Astrocyte of the spinal cord (primary cell): ENCODE measurements around the gene LPO.

Source experiments
- DNase-seq: peaks from one replicate; pipeline ENCODE4 v3.0.0; 2011; ENCODE audit warnings: low read depth, low spot score
- H3K4me3 ChIP-seq: 2 replicates; pipeline ENCODE4 v1.5.1; 2011; ENCODE audit warnings: low read depth, mild to moderate bottlenecking, low read length, moderate library complexity
- in situ Hi-C: cut with HindIII; loops from 2 replicates; pipeline ENCODE4 v1.10.0; 2017; ENCODE audit warnings: low sequenced_read_pairs
- TF ChIP-seq, protein P1 (sequence below): IDR thresholded peaks from 2 replicates; pipeline ENCODE4 v1.5.1; 2012; ENCODE audit warnings: low read depth, mild to moderate bottlenecking, low read length, inconsistent platforms

The LPO gene

GRCh38 chr17:58227733-58228132 is 10.7 kb upstream of the LPO start:
- in situ Hi-C loops, result no loop called here
- TF ChIP-seq, protein P1, sequence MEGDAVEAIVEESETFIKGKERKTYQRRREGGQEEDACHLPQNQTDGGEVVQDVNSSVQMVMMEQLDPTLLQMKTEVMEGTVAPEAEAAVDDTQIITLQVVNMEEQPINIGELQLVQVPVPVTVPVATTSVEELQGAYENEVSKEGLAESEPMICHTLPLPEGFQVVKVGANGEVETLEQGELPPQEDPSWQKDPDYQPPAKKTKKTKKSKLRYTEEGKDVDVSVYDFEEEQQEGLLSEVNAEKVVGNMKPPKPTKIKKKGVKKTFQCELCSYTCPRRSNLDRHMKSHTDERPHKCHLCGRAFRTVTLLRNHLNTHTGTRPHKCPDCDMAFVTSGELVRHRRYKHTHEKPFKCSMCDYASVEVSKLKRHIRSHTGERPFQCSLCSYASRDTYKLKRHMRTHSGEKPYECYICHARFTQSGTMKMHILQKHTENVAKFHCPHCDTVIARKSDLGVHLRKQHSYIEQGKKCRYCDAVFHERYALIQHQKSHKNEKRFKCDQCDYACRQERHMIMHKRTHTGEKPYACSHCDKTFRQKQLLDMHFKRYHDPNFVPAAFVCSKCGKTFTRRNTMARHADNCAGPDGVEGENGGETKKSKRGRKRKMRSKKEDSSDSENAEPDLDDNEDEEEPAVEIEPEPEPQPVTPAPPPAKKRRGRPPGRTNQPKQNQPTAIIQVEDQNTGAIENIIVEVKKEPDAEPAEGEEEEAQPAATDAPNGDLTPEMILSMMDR, result no peak

GRCh38 chr17:58228679-58229078 is 9.7 kb upstream of the LPO start:
- TF ChIP-seq, protein P1, result no peak
- no peak overlapping the region for H3K4me3 ChIP-seq
- DNase-seq, result no peak
- in situ Hi-C loops, result no loop called here

More at GRCh38 chr17:58227733-58228132, 10.7 kb upstream of the LPO start:
- H3K4me3 ChIP-seq, result no peak overlapping the region
- DNase-seq, result no peak

GRCh38 chr17:58229384-58229783 is 9.0 kb upstream of the LPO start:
- H3K4me3 ChIP-seq, result no peak overlapping the region
- TF ChIP-seq, protein P1, result no peak
- in situ Hi-C loops, result no loop called here
- DNase-seq, result no peak

DNA sequence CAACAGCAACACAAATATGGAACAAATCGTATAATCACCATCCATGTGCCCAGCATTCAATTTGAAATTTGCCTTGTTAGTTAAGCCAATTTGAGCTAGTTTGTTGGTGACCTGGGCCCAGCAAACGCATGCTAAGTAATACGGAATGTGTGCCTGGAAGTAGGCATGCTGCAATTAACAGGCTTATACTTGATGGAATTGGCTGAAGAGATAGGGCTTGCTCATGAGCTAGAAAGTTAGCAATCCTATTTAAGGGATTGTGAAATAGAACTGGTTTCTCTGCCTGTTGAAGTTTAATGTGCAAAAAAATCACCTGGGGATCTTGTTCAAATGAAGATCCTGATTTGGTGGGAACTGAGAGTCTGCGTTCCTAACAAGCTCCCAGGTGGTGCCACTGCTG is 8.5 kb upstream of the LPO start:
- TF ChIP-seq, protein P1, result no peak
- no peak for DNase-seq
- no peak overlapping the region for H3K4me3 ChIP-seq
- in situ Hi-C loops, result no loop called here

DNA sequence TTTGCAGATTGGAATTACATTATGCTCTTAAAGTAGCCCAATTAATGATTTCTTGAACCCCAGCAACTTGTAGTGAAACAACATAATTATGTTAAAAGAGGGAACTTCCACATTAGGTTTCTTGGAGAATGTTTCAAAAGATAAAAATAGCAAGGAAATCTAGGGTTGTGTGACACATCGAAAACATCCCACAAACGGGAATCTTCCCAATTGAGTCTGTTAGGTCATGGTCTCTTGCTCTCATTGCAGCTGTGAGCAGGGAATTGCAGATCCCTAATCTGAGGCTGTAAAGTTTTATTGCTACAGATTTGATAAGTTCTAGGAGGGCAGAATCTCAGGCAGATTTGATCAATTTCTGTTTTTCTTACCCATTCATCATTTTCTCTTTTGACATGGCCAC is 6.7 kb upstream of the LPO start:
- no peak for DNase-seq
- H3K4me3 ChIP-seq, result no peak overlapping the region
- in situ Hi-C loops, result no loop called here
- TF ChIP-seq, protein P1, result no peak

- TF ChIP-seq, protein P1, result no peak
- peak; percentile 65 for DNase-seq
Measured at GRCh38 chr17:58232707-58233156, 5.7 kb upstream of the LPO start.

GRCh38 chr17:58233543-58233942 is 4.8 kb upstream of the LPO start:
- in situ Hi-C loops, result no loop called here
- no peak for DNase-seq
- H3K4me3 ChIP-seq, result no peak overlapping the region
- TF ChIP-seq, protein P1, result no peak

More at GRCh38 chr17:58232707-58233156, 5.7 kb upstream of the LPO start:
- no peak overlapping the region for H3K4me3 ChIP-seq
- in situ Hi-C loops, result no loop called here
